GM19463 (cell line): ENCODE data around the gene PROSER2.
"Not testable (repeated sequence)": the region's sequence is repeated elsewhere in the genome, so short reads cannot be mapped to it uniquely, and the experiment has no call there.

Experiments
- ATAC-seq: cut with Tn5 transposase; IDR thresholded peaks from one replicate; pipeline ENCODE4 v1.9.1; 2021; ENCODE audit warnings: mild to moderate bottlenecking, moderate library complexity; ENCODE audit not compliant: unreplicated experiment

Gene PROSER2

GRCh38 chr10:11882646-11883375 lies 59.7 kb downstream of the PROSER2 start:
- no peak for ATAC-seq

DNA sequence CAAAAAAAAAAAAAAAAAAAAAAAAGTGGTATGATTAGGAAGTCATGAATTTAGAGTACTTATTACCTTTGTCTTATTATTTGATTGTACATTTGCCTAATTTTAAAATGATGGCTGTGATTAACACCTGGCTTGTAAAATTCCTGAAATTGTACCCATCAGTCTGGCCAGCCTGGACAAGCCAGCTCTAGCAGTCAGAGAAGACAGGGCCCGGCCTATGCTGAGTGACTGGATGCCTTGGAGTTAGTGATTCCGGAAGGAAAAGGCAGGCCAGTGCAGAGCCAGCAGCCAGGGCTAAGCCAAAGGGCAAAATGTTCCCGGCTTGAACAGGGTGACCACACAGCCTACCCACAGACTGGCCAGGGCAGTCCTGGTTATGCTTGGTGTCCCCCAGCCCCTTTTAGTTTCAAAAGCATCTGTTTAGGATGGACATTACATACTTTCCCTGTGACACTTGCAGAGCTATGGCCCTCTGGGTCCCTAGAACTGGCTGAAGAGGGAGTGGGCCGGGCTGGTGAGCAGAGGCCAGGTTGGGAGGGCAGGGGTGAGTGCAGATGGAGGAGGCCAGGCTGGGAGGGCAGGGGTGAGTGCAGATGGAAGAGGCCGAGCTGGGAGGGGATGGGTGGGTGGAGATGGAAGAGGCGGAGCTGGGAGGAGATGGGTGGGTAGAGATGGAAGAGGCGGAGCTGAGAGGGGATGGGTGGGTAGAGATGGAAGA lies 61.7 kb downstream of the PROSER2 start:
- ATAC-seq: no peak

GRCh38 chr10:11885437-11886137 lies 62.4 kb downstream of the PROSER2 start:
- ATAC-seq: no peak

DNA sequence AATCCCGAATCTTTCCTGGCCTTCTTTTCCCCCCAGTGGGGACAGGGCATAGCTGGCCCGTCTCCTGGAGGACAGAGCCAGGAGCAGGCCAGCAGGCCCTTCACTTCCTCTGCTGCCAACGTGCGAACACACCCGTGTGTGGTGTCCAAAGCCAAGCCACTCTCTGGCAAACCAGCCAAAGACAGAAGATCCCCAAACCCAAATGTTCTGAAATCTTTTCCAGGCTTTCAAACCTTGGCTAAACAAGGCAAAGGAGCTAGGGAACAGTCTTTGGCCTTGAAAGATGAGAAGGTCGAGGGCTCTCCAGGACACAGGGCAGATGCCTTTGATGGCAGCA lies 63.0 kb downstream of the PROSER2 start:
- no peak for ATAC-seq

DNA sequence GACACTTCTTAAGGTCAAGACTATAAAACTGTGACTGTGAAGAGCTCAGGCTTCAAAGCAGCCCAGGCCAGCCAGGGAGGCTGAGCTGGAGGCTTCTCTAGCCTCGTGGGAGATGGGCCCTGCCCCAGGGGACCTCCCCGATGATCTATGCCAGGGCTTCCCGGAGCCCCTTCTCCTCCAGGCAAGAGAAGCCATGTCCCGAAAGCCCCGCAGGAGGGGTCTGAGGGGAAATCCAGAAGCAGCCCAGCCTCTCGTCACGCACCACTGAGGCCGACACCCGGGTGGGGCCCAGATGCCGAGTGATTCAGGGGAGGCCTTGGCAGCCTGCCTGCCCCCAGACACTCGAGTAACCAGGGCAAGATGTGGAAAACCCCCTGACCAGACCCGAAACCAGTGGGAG lies 63.7 kb downstream of the PROSER2 start:
- peak; percentile 79 for ATAC-seq

DNA sequence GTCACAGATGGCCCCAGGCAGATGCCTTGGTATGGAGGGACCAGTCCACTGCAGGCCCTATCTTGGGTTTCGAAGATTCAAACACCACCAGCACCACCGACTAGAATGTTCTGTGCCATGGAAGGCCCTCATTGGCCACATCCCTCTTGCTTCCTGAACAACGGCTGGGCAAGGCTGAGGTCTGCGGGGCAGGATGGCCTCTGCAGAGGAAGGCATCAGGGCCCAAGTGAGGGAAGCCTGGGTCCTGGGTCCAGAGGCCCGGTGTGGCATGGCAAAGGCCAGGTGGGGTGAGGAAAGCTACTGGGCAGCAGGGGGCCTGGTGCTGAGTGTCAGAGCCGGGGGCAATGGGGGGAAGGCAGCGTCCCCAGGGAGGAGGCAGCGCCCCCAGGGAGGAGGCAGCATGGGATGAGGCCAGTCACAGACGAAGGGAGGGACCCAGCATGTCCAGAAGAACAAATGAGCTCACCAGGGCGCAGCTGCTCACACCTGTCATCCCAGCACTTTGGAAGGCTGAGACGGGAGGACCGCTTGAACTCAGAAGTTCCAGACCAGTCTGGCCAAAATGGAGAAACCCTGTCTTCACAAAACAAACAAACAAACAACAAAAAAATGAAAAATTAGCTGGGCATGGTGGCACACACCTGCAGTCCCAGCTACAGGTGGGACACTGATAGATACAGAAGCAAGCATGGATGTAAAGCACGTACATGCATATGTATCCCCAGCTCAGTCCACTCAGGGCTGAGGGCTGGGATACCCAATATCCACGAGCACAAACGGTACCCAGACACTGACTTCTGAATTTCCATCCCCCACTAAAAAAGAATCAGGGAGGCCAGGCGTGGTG lies 64.4 kb downstream of the PROSER2 start:
- no peak for ATAC-seq

DNA sequence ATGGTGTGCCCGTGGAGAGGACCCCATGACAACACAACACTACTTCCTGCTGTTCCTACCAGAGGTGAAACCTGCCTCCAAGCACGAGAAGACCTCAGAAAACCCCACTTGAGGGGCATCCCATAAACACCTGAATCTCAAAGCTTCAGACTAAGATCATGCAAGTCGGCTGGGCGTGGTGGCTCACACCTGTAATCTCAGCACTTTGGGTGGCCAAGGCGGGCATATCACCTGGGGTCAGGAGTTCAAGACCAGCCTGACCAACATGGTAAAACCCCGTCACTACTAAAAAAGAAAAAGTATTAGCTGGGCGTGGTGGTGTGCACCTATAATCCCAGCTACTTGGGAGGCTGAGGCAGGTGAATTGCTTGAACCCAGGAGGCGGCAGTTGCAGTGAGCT lies 66.1 kb downstream of the PROSER2 start:
- not testable (repeated sequence) for ATAC-seq

- no peak for ATAC-seq
Measured at GRCh38 chr10:11891776-11892486, 68.8 kb downstream of the PROSER2 start.

- ATAC-seq: no peak
Measured at GRCh38 chr10:11893749-11894278, 70.7 kb downstream of the PROSER2 start.

DNA sequence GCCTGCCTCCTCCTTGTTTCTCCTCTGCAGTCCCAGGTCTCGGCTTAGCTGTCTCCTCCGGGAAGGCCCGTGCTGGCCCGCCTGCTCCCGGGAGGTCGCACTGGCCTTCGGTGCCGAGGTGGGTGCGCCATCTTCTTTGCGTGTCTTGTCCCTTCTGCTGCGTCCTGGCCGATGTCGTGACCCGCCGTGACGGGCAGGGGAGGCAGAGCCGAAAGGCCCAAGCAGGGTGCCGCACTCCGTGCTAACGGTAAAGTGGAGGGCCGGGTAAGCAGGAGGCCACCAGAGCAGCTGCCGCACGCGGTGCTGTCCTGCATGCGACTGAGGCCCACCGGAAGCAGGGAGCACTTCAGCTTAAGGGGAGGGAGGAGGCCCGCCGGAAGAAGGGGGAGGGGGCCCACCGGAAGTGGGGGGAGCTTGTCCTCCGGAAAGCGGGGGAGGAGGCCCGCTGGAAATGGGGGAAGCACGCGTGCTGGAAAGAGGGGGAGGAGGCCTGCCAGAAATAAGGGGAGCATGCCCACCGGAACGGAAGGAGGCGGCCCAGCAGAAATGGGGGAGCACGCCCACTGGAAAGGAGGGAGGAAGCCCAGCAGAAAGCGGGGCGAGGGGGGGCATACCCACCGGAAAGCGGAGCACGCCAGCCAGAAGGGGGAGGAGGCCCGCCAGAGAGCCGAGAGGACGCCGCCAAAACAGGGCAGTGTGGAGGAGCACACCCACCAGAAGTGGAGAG lies 71.4 kb downstream of the PROSER2 start:
- ATAC-seq: no peak

GRCh38 chr10:11895108-11895466 lies 71.9 kb downstream of the PROSER2 start:
- ATAC-seq: no peak

DNA sequence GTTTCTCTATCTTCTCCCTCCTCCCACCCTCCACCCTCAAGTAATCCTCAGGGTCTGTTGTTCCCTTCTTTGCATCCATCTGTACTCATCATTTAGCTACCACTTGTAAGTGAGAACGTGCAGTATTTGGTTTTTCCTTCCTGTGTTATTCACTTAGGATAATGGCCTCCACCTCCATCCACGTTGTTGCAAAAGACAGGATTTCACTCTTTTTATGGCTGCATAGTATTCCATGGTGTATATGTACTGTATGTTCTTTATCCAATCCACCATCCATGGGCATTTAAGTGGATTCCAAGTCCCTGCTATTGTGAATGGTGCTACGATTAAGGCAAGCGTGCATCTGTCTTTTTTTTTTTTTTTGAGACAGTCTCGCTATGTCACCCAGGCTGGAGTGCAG lies 72.4 kb downstream of the PROSER2 start:
- ATAC-seq: no peak

GRCh38 chr10:11896549-11897200 lies 73.5 kb downstream of the PROSER2 start:
- no peak for ATAC-seq

GRCh38 chr10:11898033-11898371 lies 74.8 kb downstream of the PROSER2 start:
- no peak for ATAC-seq

- ATAC-seq: no peak
Measured at GRCh38 chr10:11898372-11899066, 75.4 kb downstream of the PROSER2 start.

GRCh38 chr10:11899067-11899876 lies 76.1 kb downstream of the PROSER2 start:
- no peak for ATAC-seq

GRCh38 chr10:11901036-11901301 lies 77.8 kb downstream of the PROSER2 start:
- no peak for ATAC-seq

DNA sequence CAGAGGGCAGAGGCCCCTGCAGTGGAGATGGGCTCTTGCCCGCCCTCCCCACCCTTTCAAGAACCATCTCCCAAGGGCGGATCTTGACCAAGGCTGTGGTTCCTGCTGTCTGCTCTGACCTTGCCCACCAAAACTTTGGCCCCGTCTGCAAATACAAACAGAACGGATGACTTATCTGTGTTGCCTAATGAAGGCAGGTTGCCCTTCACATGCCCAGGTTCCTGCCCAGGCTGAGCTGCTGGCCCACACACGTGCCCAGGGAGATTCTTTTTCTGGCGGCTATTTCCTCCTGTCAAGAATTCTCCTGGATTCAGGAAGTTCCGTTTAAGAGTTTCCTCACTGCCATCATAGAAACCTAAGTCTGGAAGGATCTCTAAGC lies 78.3 kb downstream of the PROSER2 start:
- no peak for ATAC-seq
